DOHH2 (cell line): ENCODE data around the gene MGAT5.

ENCODE experiments used
- H3F3A ChIP-seq: fragments of 200-600 bp; sonication (generic), shearing (Covaris generic); 2 replicates; pipeline ENCODE4 v1.6.0; 2016; ENCODE audit warnings: antibody characterized with exemption, mild to moderate bottlenecking; ENCODE audit not compliant: control insufficient read depth, insufficient read depth
- H3K27ac ChIP-seq: fragments of 200-600 bp; sonication (generic); 2 replicates; pipeline ENCODE4 v1.5.1; 2014; ENCODE audit warnings: low read depth, mild to moderate bottlenecking, low read length, moderate library complexity
- H3K27me3 ChIP-seq: fragments of 200-600 bp; sonication (generic); 2 replicates; pipeline ENCODE4 v1.6.1; 2014; ENCODE audit warnings: mild to moderate bottlenecking, low read length, mixed read lengths; ENCODE audit not compliant: control insufficient read depth
- H3K36me3 ChIP-seq: fragments of 200-600 bp; sonication (generic); 2 replicates; pipeline ENCODE4 v1.6.1; 2014; ENCODE audit warnings: mild to moderate bottlenecking, low read length, moderate library complexity, mixed read lengths; ENCODE audit not compliant: control insufficient read depth
- H3K4me1 ChIP-seq: fragments of 200-600 bp; sonication (generic); 2 replicates; pipeline ENCODE4 v1.6.1; 2014; ENCODE audit warnings: mild to moderate bottlenecking, low read length, mixed read lengths; ENCODE audit not compliant: control insufficient read depth
- H3K4me2 ChIP-seq: fragments of 200-600 bp; sonication (generic); 2 replicates; pipeline ENCODE4 v1.6.0; 2014; ENCODE audit warnings: mild to moderate bottlenecking, low read length, moderate library complexity
- H3K4me3 ChIP-seq: fragments of 200-600 bp; sonication (generic); 2 replicates; pipeline ENCODE4 v1.5.1; 2014; ENCODE audit warnings: mild to moderate bottlenecking, low read length, mixed read lengths
- H3K79me2 ChIP-seq: fragments of 200-600 bp; sonication (generic); 2 replicates; pipeline ENCODE4 v1.6.1; 2014; ENCODE audit warnings: mild to moderate bottlenecking, low read length, mixed read lengths; ENCODE audit not compliant: control insufficient read depth
- H3K9me2 ChIP-seq: fragments of 200-600 bp; sonication (generic); replicated peaks from 2 replicates; pipeline ENCODE4 v1.6.1; 2014; ENCODE audit warnings: mild to moderate bottlenecking, low read length, mixed read lengths; ENCODE audit not compliant: control insufficient read depth
- H3K9me3 ChIP-seq: fragments of 200-600 bp; sonication (generic); 2 replicates; pipeline ENCODE4 v1.6.1; 2014; ENCODE audit warnings: antibody characterized with exemption, low read length, mixed read lengths; ENCODE audit not compliant: control insufficient read depth, insufficient read depth
- H4K20me1 ChIP-seq: fragments of 200-600 bp; sonication (generic); 2 replicates; pipeline ENCODE4 v1.6.0; 2014; ENCODE audit warnings: low read depth, mild to moderate bottlenecking, antibody characterized with exemption, low read length, moderate library complexity; ENCODE audit not compliant: control insufficient read depth, insufficient read depth
- EZH2phosphoT487 ChIP-seq: fragments of 200-600 bp; sonication (generic); IDR thresholded peaks from 2 replicates; pipeline ENCODE4 v1.6.1; 2017; ENCODE audit warnings: borderline replicate concordance, mild to moderate bottlenecking, antibody characterized with exemption, low read length, moderate library complexity, mixed read lengths
- TF ChIP-seq, protein P1 (sequence below): fragments of 200-600 bp; sonication (generic); IDR thresholded peaks from one replicate; pipeline ENCODE4 v1.5.1; 2014; ENCODE audit warnings: antibody characterized with exemption, mild to moderate bottlenecking, low read depth, low read length; ENCODE audit not compliant: poor library complexity, severe bottlenecking

MGAT5 gene

DNA sequence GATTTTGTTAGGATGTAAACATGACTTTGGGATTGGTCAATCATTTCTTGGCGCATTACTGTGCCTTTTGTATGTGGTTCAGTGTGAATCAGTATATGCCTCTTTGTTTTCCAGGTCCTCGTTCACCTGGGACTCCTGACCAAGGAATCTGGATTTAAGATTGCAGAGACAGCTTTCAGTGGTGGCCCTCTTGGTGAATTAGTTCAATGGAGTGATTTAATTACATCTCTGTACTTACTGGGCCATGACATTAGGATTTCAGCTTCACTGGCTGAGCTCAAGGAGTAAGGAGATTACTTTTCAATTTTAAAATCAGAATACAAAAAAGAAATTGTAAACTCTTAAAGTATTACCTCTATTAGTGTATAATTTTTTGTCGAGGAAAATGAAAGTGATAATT is 87.6 kb downstream of the MGAT5 start:
- Histone ChIP-seq H4K20me1 (no peaks in the 10 kb centered on the region), H3K27me3 (no peaks in the 10 kb centered on the region), H3K9me2 (no peaks in the 10 kb centered on the region), H3K4me2 (no peak overlapping the region), H3F3A (no peaks in the 10 kb centered on the region), H3K4me3 (no peak overlapping the region), H3K9me3 (no peaks in the 10 kb centered on the region), H3K4me1 (0 out of 2 replicates have a peak, but pooled peaks cover 5% of the 10 kb centered on the region), H3K27ac (no peak overlapping the region), H3K79me2 (no peaks in the 10 kb centered on the region), H3K36me3 (peaks cover 75% of the 10 kb centered on the region)
- TF ChIP-seq EZH2phosphoT487 = no peak
- TF ChIP-seq, protein P1, sequence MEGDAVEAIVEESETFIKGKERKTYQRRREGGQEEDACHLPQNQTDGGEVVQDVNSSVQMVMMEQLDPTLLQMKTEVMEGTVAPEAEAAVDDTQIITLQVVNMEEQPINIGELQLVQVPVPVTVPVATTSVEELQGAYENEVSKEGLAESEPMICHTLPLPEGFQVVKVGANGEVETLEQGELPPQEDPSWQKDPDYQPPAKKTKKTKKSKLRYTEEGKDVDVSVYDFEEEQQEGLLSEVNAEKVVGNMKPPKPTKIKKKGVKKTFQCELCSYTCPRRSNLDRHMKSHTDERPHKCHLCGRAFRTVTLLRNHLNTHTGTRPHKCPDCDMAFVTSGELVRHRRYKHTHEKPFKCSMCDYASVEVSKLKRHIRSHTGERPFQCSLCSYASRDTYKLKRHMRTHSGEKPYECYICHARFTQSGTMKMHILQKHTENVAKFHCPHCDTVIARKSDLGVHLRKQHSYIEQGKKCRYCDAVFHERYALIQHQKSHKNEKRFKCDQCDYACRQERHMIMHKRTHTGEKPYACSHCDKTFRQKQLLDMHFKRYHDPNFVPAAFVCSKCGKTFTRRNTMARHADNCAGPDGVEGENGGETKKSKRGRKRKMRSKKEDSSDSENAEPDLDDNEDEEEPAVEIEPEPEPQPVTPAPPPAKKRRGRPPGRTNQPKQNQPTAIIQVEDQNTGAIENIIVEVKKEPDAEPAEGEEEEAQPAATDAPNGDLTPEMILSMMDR = no peak

GRCh38 chr2:134344954-134345697 is 91.3 kb downstream of the MGAT5 start:
- H3K36me3 ChIP-seq = peaks cover 64% of the 10 kb centered on the region
- TF ChIP-seq, protein P1 = no peak
- no peak for TF ChIP-seq EZH2phosphoT487

GRCh38 chr2:134346141-134346540 is 92.3 kb downstream of the MGAT5 start:
- H3K4me2 ChIP-seq = no peak overlapping the region
- no peaks in the 10 kb centered on the region for H3K9me2 ChIP-seq
- no peak for TF ChIP-seq EZH2phosphoT487
- TF ChIP-seq, protein P1 = no peak
- H3K9me3 ChIP-seq = no peaks in the 10 kb centered on the region
- H3K27ac ChIP-seq = no peak overlapping the region
- H3F3A ChIP-seq = no peaks in the 10 kb centered on the region
- H3K36me3 ChIP-seq = peaks cover 63% of the 10 kb centered on the region
- no peaks in the 10 kb centered on the region for H4K20me1 ChIP-seq
- H3K79me2 ChIP-seq = no peaks in the 10 kb centered on the region
- H3K4me3 ChIP-seq = no peak overlapping the region
- no peaks in the 10 kb centered on the region for H3K27me3 ChIP-seq
- H3K4me1 ChIP-seq = 0 out of 2 replicates have a peak, but pooled peaks cover 4% of the 10 kb centered on the region

More at GRCh38 chr2:134344954-134345697, 91.3 kb downstream of the MGAT5 start:
- H3K4me1 ChIP-seq = 0 out of 2 replicates have a peak, but pooled peaks cover 5% of the 10 kb centered on the region
- no peaks in the 10 kb centered on the region for H4K20me1 ChIP-seq
- no peak overlapping the region for H3K4me2 ChIP-seq
- no peaks in the 10 kb centered on the region for H3K79me2 ChIP-seq
- no peaks in the 10 kb centered on the region for H3K9me2 ChIP-seq
- H3K4me3 ChIP-seq = no peak overlapping the region
- H3K9me3 ChIP-seq = no peaks in the 10 kb centered on the region
- no peak overlapping the region for H3K27ac ChIP-seq
- no peaks in the 10 kb centered on the region for H3F3A ChIP-seq
- no peaks in the 10 kb centered on the region for H3K27me3 ChIP-seq
